Upper lobe of right lung (tissue), 1 donor: ENCODE results near the gene BABAM2. TPM values are rescaled to one million over a fixed set of nuclear protein-coding genes. Genes with fewer than 3 reads are reported as not detected.

ENCODE experiments used
- ATAC-seq: fragments of 200-7000 bp; cut with Tn5 transposase; one replicate; pipeline ENCODE4 v1.9.1; 2020; ENCODE audit warnings: mild to moderate bottlenecking, moderate library complexity
- DNase-seq: peaks from one replicate; pipeline ENCODE4 v3.0.0-alpha.2; 2020
- H3K27ac ChIP-seq: fragments of 200-600 bp; one replicate; pipeline ENCODE4 v1.8.0; 2022
- H3K27me3 ChIP-seq: fragments of 200-600 bp; one replicate; pipeline ENCODE4 v1.8.0; 2022; ENCODE audit warnings: mild to moderate bottlenecking
- H3K36me3 ChIP-seq: fragments of 200-600 bp; one replicate; pipeline ENCODE4 v1.8.0; 2022
- H3K4me1 ChIP-seq: fragments of 200-600 bp; one replicate; pipeline ENCODE4 v1.8.0; 2022
- H3K4me3 ChIP-seq: fragments of 200-600 bp; one replicate; pipeline ENCODE4 v1.8.0; 2022; ENCODE audit warnings: mild to moderate bottlenecking
- H3K9me3 ChIP-seq: fragments of 200-600 bp; one replicate; pipeline ENCODE4 v1.8.0; 2022
- intact Hi-C: fragments of 100-400 bp; cut with DNase I; formaldehyde crosslinking; loops from one replicate; pipeline ENCODE4 v1.11.0; 2022
- total RNA-seq: library from RNA; stranded (reverse); fragmentation: NEBNext Ultra II Directional; extraction: Animal tissue kit (Norgen Biotek cat#: 25700); gene quantifications from one replicate; pipeline ENCODE4 v1.2.1, GENCODE V29; 2021
- TF ChIP-seq, protein P1 (sequence below): fragments of 200-600 bp; IDR thresholded peaks from one replicate; pipeline ENCODE4 v1.8.0; 2022; ENCODE audit warnings: antibody characterized with exemption
- donor health status: DM: no; HTN: yes; CAD: no; lungs with severe emphysema.

Gene BABAM2
- total RNA-seq, 1 donor from 2014 or later = 36.2 TPM

DNA sequence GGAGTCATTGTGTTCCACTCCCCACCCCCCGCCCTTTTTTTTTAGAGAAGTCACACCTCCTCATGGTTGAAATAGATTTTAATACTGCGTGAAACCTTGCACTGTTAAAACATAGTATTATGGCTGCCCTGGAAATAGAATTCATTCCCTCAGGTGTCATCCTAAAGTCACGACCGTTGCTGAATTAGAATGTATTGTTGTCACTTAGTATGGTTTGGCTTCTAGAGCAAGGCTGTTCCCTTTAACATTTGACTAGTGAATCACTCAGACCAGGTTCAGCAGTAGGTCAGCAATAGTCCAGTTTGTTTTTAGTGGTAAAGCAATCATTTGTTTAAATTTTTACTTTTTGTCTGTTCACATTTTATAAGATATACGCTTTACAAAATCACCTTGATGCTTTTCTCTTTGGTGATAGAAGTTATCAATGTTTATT lies 1.2 kb downstream of the BABAM2 start:
- no peak for DNase-seq
- Histone ChIP-seq H3K27me3 (no peaks in the 10 kb centered on the region), H3K4me3 (peak overlapping the region; percentile 79), H3K36me3 (peaks cover 7% of the 10 kb centered on the region), H3K27ac (peak overlapping the region; percentile 96), H3K9me3 (no peaks in the 10 kb centered on the region), H3K4me1 (peaks cover 26% of the 10 kb centered on the region)
- ATAC-seq = no peak
- TF ChIP-seq, protein P1, sequence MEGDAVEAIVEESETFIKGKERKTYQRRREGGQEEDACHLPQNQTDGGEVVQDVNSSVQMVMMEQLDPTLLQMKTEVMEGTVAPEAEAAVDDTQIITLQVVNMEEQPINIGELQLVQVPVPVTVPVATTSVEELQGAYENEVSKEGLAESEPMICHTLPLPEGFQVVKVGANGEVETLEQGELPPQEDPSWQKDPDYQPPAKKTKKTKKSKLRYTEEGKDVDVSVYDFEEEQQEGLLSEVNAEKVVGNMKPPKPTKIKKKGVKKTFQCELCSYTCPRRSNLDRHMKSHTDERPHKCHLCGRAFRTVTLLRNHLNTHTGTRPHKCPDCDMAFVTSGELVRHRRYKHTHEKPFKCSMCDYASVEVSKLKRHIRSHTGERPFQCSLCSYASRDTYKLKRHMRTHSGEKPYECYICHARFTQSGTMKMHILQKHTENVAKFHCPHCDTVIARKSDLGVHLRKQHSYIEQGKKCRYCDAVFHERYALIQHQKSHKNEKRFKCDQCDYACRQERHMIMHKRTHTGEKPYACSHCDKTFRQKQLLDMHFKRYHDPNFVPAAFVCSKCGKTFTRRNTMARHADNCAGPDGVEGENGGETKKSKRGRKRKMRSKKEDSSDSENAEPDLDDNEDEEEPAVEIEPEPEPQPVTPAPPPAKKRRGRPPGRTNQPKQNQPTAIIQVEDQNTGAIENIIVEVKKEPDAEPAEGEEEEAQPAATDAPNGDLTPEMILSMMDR = no peak
- intact Hi-C loops = no loop called here

DNA sequence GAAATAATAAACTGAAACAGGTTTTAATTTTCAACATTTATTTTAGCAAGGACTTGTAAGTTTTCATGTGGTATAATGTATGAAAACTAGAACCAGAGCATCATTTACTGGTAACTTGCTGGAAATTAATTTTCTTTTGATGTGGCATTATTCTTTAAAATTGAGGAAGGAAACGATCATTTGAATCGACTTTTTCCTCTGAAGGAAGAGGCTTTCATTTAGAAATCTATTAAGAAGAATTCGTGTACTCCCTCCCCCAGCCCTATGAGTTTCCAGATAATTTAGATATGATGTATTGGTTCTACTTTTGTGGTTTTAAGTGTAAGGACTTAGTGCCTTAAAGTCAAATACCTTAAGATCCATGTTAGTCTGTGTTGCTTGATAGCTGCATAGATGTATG lies 2.5 kb downstream of the BABAM2 start:
- intact Hi-C loops = no loop called here
- peaks cover 10% of the 10 kb centered on the region for H3K36me3 ChIP-seq
- H3K27me3 ChIP-seq = no peaks in the 10 kb centered on the region
- H3K4me1 ChIP-seq = peaks cover 26% of the 10 kb centered on the region
- no peaks in the 10 kb centered on the region for H3K9me3 ChIP-seq
- ATAC-seq (no peak), DNase-seq (no peak)
- TF ChIP-seq, protein P1 = no peak
- H3K27ac ChIP-seq = no peak overlapping the region
- no peak overlapping the region for H3K4me3 ChIP-seq

DNA sequence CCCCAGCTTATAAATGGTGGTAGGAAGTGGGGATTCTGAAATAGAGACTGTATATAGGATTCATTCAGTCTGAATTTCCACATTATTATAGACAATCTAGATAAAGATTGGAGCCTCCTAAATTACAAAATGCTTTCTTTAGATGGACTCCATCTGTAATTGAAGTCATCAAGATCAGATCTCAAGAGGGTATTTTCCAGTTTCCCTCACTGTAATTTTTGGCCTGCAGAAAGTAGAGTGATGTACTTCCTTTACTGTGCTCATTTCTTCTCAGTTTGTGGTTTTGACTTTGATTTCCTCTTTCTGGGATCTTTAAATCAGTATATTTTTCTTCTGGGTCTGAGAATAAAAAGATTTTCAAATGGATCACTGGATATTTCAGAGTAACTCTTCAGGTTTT lies 7.2 kb downstream of the BABAM2 start:
- intact Hi-C loops = no loop called here
- no peaks in the 10 kb centered on the region for H3K9me3 ChIP-seq

DNA sequence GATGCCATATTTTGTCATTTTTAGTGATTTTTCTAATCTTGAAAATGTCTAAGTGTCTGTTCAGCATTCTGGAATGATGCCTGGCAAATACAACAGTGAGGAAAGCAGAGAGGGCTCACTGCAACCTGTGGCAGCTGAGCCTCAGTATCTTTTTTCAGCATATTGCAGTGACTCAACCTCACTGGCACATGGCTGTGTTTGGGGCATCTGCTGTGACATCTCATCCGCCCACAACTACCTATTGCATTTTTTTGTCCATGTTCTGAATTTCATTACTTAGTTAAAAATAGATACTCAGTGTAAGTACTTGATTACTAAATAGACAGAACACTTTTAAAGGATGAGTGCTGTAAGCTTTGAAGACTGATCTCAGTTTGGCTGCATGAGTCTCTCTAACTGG lies 10.7 kb downstream of the BABAM2 start:
- Histone ChIP-seq H3K9me3 (no peaks in the 10 kb centered on the region), H3K27ac (no peak overlapping the region), H3K36me3 (peaks cover 17% of the 10 kb centered on the region), H3K4me3 (no peak overlapping the region), H3K27me3 (no peaks in the 10 kb centered on the region), H3K4me1 (no peaks in the 10 kb centered on the region)
- intact Hi-C loops = no loop called here
- TF ChIP-seq, protein P1 = no peak
- ATAC-seq = no peak
- DNase-seq = no peak

More for the DNA sequence above, 7.2 kb downstream of the BABAM2 start:
- ATAC-seq = no peak
- peaks cover 20% of the 10 kb centered on the region for H3K36me3 ChIP-seq
- H3K27ac ChIP-seq = no peak overlapping the region
- no peak overlapping the region for H3K4me3 ChIP-seq
- H3K27me3 ChIP-seq = no peaks in the 10 kb centered on the region
- no peak for DNase-seq
- H3K4me1 ChIP-seq = no peaks in the 10 kb centered on the region
- TF ChIP-seq, protein P1 = no peak

DNA sequence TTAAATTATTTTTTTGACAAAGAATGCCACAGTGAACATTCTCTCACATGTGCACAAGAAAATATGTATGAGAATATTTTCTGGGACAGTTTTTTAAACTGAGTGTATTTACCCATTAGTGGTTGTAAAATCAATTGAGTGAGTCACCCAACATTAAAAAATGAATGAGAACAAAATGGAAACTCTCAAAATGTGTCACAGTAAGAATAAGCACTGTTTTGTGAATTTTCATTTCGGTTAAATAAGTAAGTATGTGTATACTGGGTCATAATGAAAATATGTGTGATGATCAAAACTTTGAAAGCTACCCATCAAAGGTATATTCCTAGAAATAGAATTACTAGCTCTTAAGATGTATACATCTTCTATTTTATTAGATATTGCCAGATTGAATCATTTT lies 11.6 kb downstream of the BABAM2 start:
- no peaks in the 10 kb centered on the region for H3K4me1 ChIP-seq
- no peaks in the 10 kb centered on the region for H3K27me3 ChIP-seq
- no peak overlapping the region for H3K4me3 ChIP-seq
- DNase-seq (no peak), ATAC-seq (no peak)
- H3K27ac ChIP-seq = no peak overlapping the region
- H3K36me3 ChIP-seq = peaks cover 9% of the 10 kb centered on the region
- intact Hi-C loops = no loop called here
- H3K9me3 ChIP-seq = no peaks in the 10 kb centered on the region
- TF ChIP-seq, protein P1 = no peak

DNA sequence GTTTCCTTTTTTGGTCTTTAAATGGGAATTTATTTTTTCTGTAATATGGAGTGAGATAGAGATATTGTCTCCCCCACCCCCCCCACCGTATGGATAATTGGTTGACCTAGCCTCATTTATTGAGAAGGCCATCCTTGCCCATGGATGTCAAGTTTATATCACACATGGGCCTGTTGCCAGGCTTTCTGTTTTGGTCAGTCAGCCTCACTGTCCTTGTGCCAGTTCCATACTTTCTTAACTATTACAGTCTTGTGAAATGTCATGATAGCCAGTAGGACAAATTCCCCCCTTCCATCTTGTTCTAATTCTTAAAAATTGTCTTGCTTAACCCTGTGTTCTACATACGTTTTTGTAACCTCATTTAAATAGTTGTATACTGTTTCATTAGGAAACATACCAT lies 12.5 kb downstream of the BABAM2 start:
- no peak for DNase-seq
- H3K36me3 ChIP-seq = peaks cover 9% of the 10 kb centered on the region
- intact Hi-C loops = no loop called here
- TF ChIP-seq, protein P1 = no peak
- no peak overlapping the region for H3K27ac ChIP-seq
- H3K9me3 ChIP-seq = no peaks in the 10 kb centered on the region
- no peaks in the 10 kb centered on the region for H3K27me3 ChIP-seq
- no peak for ATAC-seq
- no peak overlapping the region for H3K4me3 ChIP-seq
- H3K4me1 ChIP-seq = no peaks in the 10 kb centered on the region
